SK-N-SH treated with all-trans-retinoic acid at 6 μM for 48 hours (cell line): ENCODE results near the gene THADA.

ENCODE experiments used
- ARNTL ChIP-seq: fragments of 450-650 bp; formaldehyde crosslinking; IDR thresholded peaks from 2 replicates; pipeline ENCODE4 v1.5.0; 2020; ENCODE audit warnings: low read depth, mild to moderate bottlenecking, moderate library complexity, borderline replicate concordance
- CREB5 ChIP-seq: fragments of 250-450 bp; sonication (Bioruptor Pico); IDR thresholded peaks from 2 replicates; pipeline ENCODE4 v1.5.1; 2020; ENCODE audit warnings: low read depth, mild to moderate bottlenecking, moderate library complexity
- CSDC2 ChIP-seq: fragments of 250-450 bp; sonication (Bioruptor Pico); IDR thresholded peaks from 2 replicates; pipeline ENCODE4 v1.5.0; 2020; ENCODE audit warnings: mild to moderate bottlenecking, moderate library complexity
- ESRRG ChIP-seq: fragments of 250-450 bp; sonication (Bioruptor Pico); IDR thresholded peaks from 2 replicates; pipeline ENCODE4 v1.6.1; 2021; ENCODE audit warnings: mild to moderate bottlenecking
- OSR1 ChIP-seq: fragments of 250-450 bp; sonication (Bioruptor Pico); IDR thresholded peaks from 2 replicates; pipeline ENCODE4 v1.8.0; 2022; ENCODE audit warnings: moderate library complexity, mild to moderate bottlenecking, inconsistent platforms
- PPARA ChIP-seq: fragments of 250-450 bp; sonication (Bioruptor Pico); IDR thresholded peaks from 2 replicates; pipeline ENCODE4 v1.5.0; 2020; ENCODE audit warnings: mild to moderate bottlenecking, borderline replicate concordance
- RARB ChIP-seq: fragments of 250-450 bp; sonication (Bioruptor Pico); IDR thresholded peaks from 2 replicates; pipeline ENCODE4 v1.8.0; 2021; ENCODE audit warnings: mild to moderate bottlenecking, moderate library complexity
- SNAI2 ChIP-seq: fragments of 250-450 bp; sonication (Bioruptor Pico); IDR thresholded peaks from 2 replicates; pipeline ENCODE4 v1.5.0; 2020; ENCODE audit warnings: mild to moderate bottlenecking, moderate library complexity
- ZC3H10 ChIP-seq: fragments of 250-450 bp; sonication (Bioruptor Pico); IDR thresholded peaks from 2 replicates; pipeline ENCODE4 v1.5.1; 2021; ENCODE audit warnings: mild to moderate bottlenecking, moderate library complexity
- ZFP3 ChIP-seq: fragments of 250-450 bp; sonication (Bioruptor Pico); IDR thresholded peaks from 2 replicates; pipeline ENCODE4 v1.5.0; 2020; ENCODE audit warnings: mild to moderate bottlenecking, moderate library complexity
- ZNF565 ChIP-seq: fragments of 450-650 bp; formaldehyde crosslinking; conservative IDR thresholded peaks from 2 replicates; pipeline ENCODE4 v1.5.0; 2020; ENCODE audit warnings: low read depth, mild to moderate bottlenecking, moderate library complexity
- ZNF70 ChIP-seq: fragments of 450-650 bp; formaldehyde crosslinking; IDR thresholded peaks from 2 replicates; pipeline ENCODE4 v1.5.0; 2020; ENCODE audit warnings: mild to moderate bottlenecking, moderate library complexity
- ZNF8 ChIP-seq: fragments of 450-650 bp; formaldehyde crosslinking; IDR thresholded peaks from 2 replicates; pipeline ENCODE4 v1.5.0; 2020; ENCODE audit warnings: mild to moderate bottlenecking, moderate library complexity

- TF ChIP-seq PPARA (CRISPR knock-in tag) (no peak), OSR1 (CRISPR knock-in tag) (no peak), ZNF8 (no peak), ZFP3 (CRISPR knock-in tag) (no peak), ARNTL (CRISPR knock-in tag) (no peak), ESRRG (CRISPR knock-in tag) (no peak), ZNF565 (CRISPR knock-in tag) (no peak), RARB (CRISPR knock-in tag) (no peak), SNAI2 (CRISPR knock-in tag) (no peak), CREB5 (no peak), ZC3H10 (no peak), CSDC2 (no peak), ZNF70 (CRISPR knock-in tag) (no peak)
Measured at GRCh38 chr2:43225093-43225787, 370.6 kb downstream of the THADA start.
